GM19351 (cell line): ENCODE data around the gene MREG.
"Not testable (repeated sequence)": the region's sequence is repeated elsewhere in the genome, so short reads cannot be mapped to it uniquely, and the experiment has no call there.

Experiments used
- ATAC-seq: cut with Tn5 transposase; IDR thresholded peaks from one replicate; pipeline ENCODE4 v1.9.1; 2021; ENCODE audit warnings: mild to moderate bottlenecking, moderate library complexity; ENCODE audit not compliant: unreplicated experiment

The MREG gene

GRCh38 chr2:215965532-215966165 is 47.7 kb downstream of the MREG start:
- ATAC-seq = no peak

GRCh38 chr2:215961981-215962380 is 51.4 kb downstream of the MREG start:
- no peak for ATAC-seq

GRCh38 chr2:215958257-215958656 is 55.1 kb downstream of the MREG start:
- ATAC-seq = no peak

- not testable (repeated sequence) for ATAC-seq
These were observed 55.8 kb downstream of the MREG start for GRCh38 chr2:215957354-215958122.

- no peak for ATAC-seq
These were observed 60.3 kb downstream of the MREG start for GRCh38 chr2:215952860-215953637.

- ATAC-seq = no peak
These were observed 61.8 kb downstream of the MREG start for GRCh38 chr2:215951558-215951957.

GRCh38 chr2:215949991-215950404 is 63.4 kb downstream of the MREG start:
- peak; percentile 94 for ATAC-seq

GRCh38 chr2:215948051-215948450 is 65.3 kb downstream of the MREG start:
- no peak for ATAC-seq

- no peak for ATAC-seq
These were observed 66.8 kb downstream of the MREG start for GRCh38 chr2:215946586-215946985.

- no peak for ATAC-seq
These were observed 71.2 kb downstream of the MREG start for GRCh38 chr2:215942194-215942593.

GRCh38 chr2:215941726-215942125 is 71.6 kb downstream of the MREG start:
- no peak for ATAC-seq

- ATAC-seq = no peak
These were observed 72.6 kb downstream of the MREG start for GRCh38 chr2:215940645-215941184.

GRCh38 chr2:215937190-215937589 is 76.2 kb downstream of the MREG start:
- ATAC-seq = no peak

- ATAC-seq = no peak
These were observed 80.2 kb downstream of the MREG start for GRCh38 chr2:215933151-215933550.

GRCh38 chr2:215931256-215931903 is 82.0 kb downstream of the MREG start:
- peak; percentile 72 for ATAC-seq

GRCh38 chr2:215930505-215931253 is 82.7 kb downstream of the MREG start:
- no peak for ATAC-seq

- ATAC-seq = no peak
These were observed 83.6 kb downstream of the MREG start for GRCh38 chr2:215929602-215930335.

- ATAC-seq = no peak
These were observed 85.3 kb downstream of the MREG start for GRCh38 chr2:215928086-215928485.

- not testable (repeated sequence) for ATAC-seq
These were observed 86.4 kb downstream of the MREG start for GRCh38 chr2:215926992-215927391.
